Measurements from ENCODE around the gene DLX1. TPM values are rescaled to one million over a fixed set of nuclear protein-coding genes. Genes with fewer than 3 reads are reported as not detected.

DLX1 gene
- total RNA-seq, 1 donor from 2014 or later = 21.6 TPM

DNA sequence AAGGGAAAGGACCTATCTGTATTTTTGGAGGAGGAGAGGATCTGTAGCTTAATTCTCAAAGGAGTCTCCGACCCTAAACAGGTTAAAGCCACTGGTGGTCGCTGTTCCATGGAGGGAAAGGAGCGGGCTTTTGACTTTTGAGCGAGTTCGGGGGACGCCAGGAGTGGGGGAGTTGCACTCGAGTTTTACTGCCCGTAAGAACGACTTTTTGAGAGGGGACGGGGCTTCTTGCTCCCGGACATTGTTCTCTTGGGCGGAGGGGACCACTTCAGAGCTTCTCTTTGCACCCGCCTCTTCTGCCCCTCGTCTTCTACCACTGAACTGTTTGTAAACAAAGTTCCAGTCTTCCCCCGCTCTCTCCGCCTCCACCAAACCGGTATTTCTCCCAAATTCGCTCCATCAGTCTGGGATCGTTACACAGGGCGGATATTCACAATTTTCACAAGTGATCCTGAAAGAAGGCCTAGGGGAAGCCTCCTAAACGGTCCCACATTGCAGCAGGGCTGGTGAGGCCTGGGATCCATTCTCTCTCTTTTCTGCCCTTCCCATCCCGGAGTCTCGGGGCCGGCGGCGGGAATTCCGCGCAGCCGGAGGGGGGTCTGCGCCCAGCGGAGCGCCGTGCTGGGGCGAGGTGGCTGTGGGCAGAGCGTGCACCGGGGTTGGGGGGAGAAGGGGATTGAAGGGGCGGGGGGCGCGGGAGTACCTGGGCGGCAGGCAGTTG lies 10.8 kb downstream of the DLX1 start:
- FAIRE-seq (no peak), DNase-seq (ENCODE audit: low spot score in 2 of 2) (peak in 1 of 2 donors; percentile 50)

DNA sequence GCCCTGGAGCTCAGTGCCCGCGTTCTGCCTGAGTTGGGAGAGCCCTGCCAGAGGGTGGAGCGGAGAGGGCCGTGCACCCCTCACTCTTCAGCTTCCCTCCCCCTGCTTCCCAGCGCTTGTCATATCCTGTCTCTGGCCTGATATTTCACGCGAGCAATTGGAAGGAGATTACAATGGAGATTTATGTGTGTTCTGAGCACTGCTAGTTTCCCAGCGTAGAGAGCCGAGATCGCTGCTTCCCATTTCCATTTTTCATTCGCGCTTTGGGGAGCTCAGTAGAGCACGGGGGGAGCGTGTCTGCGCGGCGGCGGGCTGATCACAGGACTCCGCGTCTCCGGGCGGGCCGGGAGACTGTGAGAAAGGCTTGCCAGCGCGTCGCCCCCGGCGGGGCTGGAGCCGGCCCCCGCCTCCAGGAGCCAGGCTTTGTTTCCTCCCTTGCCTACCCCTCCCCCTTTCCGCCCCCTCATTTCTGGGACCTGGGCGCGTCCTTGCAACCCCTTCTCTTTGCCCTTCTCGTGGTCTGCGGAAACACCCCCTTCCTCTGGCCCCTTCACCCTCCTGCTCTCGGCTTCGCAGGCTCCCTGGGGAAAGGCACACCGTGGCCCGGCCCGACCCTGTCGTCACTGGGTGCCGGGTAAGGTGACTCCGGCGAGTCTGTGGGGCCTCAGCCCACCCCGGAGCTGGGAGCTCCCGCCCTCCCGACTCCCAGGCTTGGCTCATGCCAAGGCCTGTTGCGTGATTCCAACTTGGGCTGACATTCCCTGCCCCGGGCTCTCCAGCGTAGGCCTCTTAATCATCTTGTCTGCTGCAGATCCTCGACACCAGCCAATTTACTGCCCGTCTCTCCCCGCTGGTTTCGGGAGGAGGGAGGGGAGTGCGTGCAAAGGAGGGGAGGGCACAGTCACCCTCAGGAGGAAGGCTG lies 11.6 kb downstream of the DLX1 start:
- FAIRE-seq (no peak), DNase-seq (ENCODE audit: low spot score in 2 of 2) (peak; percentile 59 to 64)

DNA sequence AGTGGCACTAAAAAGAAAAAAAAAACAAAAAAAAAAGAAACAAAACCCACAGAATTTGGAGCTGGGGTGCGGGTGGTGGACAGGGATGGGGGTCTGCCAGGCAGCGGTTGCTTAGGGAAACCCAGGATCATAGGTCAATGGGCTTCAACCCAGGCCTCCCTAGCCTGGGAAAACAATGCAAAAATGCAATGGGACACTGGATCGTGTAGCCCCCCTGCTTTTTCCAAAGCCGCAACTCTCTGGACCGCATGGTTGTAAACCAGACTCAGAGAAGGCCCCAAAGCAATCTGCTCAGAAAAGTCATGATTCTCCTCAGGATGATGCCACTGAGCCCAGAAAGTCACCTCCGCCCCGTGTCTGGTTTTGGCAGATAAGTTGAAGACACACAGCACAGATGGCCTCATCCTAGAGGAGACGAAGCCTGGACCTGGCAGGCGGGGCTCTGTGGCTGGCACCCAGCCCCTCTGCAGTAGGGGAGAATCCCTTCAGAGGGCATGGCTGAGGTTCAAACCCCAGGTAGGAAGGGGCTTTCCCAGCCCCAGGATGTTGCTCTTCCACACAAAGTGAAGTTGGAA lies 12.3 kb downstream of the DLX1 start:
- FAIRE-seq = no peak
- peak in 1 of 2 donors; percentile 16 for DNase-seq (ENCODE audit: low spot score in 2 of 2)

DNA sequence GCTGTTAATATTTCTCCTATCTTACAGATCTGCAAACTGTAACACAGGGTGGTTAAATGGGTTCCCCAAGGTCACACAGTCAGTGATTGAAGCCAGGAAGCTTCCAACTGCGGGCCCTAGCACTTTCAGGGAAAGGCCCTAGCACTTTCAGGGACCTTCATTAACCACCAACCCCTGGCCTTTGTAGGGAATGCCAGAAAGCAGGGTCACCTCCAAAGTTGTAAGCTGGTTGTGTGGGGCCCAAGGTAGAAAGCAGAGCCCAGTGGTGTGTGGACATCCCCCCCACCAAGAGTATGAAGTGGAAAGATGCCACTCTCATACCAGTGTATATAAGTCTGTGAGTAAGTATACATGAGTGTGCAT lies 13.0 kb downstream of the DLX1 start:
- no peak for FAIRE-seq
- peak in 1 of 2 donors; percentile 2 for DNase-seq (ENCODE audit: low spot score in 2 of 2)

DNA sequence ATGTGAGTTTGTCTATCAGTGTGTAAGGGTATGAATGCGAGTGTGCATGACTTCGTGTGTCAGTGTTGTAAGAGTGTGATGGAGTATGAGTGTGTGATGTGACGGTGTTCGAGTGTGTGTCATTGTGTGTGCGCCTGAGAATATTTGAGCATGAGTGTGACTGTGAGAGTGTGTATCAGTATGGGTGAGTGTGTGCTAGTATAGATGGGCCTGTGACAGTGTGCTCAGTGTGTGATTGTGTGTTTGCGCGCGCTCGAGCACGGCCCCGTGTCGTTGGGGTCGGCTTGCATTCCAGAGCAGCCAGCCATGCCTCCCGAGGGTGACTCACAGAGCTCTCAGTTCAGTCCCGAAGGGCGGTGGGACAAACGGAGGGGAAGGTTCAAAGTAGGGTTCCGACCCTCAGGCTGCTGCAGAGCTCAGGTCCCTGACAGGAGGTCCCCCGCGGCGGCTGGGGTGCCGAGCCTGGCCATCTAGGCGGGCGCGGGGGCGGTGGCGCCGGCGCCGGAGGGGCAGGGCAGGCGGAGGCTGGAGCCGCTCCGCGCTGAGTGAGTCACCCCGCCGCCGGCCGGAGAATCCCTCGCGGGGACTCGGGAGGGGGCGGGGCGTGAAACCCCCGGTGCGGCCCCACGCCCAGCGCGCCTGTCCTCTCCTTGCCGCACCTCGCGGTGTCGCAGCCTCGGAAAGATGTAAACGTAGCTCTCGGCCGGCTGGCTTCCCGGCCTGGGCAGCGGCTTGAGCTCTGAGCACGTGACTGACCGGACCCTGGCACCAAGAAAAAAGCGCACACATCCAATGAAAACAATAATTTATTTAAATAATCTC lies 13.6 kb downstream of the DLX1 start:
- peak; percentile 57 to 68 for DNase-seq (ENCODE audit: low spot score in 2 of 2)
- no peak for FAIRE-seq

DNA sequence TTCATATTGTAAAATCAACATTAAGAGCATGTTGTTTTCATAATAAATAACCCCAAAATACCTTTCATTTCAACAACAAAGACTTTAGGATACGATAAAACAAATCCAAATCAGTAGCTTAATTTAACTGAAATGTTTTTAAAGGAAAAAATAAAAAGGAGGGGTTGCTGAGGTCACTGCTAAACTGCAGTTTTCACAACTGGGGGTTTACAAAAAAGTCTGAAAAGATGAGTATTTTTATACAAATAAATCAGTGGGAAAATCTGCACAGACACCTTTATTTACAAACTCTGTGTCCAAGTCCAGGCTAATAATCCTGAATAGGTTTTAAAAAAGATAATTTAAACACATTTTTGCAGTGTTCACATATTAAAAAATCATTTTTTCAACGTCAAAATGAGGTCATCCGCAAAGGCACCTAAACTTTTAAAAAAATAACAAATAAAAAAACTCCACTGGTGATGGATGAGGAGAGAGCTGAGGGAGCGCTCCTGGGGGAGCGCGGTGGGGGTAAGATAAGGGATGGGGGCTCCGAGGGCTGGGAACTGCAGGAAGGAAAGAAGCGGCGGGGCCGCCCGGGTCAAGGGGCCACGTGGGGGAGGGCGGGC lies 14.3 kb downstream of the DLX1 start:
- FAIRE-seq = no peak
- peak in 1 of 2 donors; percentile 4 for DNase-seq (ENCODE audit: low spot score in 2 of 2)

DNA sequence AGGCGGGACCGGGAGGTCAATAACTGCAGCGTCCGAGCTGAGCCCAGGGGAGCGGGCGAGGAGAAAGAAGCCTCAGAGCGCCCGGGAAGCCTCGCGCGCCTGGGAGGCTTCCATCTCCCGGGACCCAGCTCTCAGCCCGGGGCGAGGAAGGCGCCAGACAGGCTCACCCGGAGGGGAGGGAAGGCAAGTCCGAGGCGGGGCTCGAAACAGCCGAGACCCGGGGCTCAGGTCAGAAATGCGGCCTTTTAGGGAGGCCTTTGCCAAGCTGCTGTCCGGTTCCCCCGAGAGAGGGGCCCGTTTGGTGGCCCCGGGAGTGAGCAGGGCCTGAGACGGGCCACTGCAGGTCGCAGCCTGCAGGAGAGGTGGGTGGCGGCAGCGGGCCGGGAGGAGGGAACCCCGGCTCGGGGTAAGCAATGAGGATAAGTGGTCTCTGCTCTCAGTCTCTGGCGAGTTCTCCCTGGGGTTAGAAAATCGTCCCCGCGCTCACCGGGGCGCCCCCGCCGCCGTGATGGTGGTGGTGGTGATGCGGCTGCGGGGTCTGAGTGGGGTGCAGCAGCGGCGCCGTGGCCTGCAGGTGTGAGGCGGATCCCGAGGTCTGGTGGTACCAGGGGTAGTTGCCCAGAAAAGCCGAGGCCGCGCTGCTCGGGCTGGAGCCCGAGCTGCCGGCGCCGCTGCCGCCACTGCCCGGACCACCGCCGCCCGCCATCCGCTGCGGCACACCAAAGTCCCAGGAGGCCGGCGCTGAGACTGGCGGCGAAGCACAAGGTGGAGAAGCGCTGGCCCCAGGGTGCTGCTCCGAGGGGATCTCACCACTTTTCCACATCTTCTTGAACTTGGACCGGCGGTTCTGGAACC lies 15.0 kb downstream of the DLX1 start:
- no peak for FAIRE-seq
- peak in 1 of 2 donors; percentile 17 for DNase-seq (ENCODE audit: low spot score in 2 of 2)

DNA sequence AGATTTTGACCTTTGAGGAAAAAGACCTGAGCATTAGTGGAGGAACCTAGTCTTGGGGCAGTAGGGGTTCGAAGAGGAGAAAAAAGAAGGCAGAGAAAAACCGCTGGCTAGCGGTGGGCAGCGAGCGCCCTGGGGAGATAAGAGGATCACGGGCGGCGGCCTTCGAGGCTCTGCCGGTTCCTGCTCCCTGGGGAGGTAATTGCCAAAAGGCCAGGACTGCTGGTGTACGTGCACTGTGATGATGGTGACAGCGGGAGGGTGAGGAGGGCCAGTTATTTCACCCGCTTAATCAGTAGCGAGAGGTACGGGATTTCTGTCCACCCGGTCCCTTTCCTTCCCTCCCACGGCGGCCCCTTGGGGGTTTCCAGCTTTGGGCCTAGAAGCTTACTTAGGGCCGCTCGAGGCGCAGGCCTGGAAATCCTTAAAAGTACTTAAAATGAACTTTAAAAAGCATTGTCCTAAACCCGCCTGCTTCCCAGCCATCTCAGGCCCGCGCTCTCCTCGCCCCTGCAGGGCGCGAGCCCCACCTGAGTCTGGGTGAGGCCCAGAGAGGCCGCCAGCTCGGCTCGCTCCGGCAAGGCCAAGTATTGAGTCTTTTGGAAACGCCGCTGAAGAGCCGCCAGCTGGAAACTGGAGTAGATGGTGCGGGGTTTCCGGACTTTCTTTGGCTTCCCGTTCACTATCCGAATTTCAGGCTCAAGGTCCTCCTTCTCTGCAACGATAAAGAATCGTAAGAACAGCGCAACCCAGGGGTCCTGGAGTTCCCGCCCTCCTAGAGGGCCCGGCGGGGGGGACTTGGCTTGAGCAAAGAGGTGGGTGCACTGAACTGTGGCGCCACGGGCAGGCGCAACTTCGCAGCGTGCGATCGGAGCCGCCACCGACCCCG lies 15.9 kb downstream of the DLX1 start:
- FAIRE-seq = no peak
- peak; percentile 10 to 33 for DNase-seq (ENCODE audit: low spot score in 2 of 2)

DNA sequence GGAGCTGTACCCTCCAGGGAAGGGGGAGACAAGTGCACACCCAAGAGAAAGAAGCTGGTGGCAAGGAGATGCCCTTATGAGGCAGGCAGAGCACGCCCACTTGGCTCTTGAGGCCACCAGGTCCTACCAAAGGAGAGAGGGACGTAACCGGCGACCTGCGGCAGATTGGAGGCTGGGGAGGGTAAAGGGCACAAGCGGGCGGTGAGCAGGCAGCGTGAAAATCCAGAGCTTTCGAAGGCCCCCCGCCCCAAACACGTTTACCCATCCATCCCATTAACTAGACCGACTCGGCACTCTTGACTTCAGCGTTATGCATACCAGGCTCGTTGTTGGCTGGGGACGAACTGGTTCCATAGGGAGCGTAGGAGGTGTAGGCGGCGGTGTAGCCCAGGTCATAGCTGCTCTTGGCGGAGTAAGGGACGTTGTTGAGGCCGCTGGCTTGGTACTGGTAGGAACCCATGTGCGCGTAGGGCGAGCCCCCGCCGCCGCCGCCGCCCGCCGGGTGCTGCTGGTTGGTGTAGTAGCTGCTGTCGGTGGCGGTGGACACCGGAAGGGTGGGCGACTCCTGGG lies 16.6 kb downstream of the DLX1 start:
- FAIRE-seq = no peak
- DNase-seq (ENCODE audit: low spot score in 2 of 2) = peak; percentile 20 to 31

DNA sequence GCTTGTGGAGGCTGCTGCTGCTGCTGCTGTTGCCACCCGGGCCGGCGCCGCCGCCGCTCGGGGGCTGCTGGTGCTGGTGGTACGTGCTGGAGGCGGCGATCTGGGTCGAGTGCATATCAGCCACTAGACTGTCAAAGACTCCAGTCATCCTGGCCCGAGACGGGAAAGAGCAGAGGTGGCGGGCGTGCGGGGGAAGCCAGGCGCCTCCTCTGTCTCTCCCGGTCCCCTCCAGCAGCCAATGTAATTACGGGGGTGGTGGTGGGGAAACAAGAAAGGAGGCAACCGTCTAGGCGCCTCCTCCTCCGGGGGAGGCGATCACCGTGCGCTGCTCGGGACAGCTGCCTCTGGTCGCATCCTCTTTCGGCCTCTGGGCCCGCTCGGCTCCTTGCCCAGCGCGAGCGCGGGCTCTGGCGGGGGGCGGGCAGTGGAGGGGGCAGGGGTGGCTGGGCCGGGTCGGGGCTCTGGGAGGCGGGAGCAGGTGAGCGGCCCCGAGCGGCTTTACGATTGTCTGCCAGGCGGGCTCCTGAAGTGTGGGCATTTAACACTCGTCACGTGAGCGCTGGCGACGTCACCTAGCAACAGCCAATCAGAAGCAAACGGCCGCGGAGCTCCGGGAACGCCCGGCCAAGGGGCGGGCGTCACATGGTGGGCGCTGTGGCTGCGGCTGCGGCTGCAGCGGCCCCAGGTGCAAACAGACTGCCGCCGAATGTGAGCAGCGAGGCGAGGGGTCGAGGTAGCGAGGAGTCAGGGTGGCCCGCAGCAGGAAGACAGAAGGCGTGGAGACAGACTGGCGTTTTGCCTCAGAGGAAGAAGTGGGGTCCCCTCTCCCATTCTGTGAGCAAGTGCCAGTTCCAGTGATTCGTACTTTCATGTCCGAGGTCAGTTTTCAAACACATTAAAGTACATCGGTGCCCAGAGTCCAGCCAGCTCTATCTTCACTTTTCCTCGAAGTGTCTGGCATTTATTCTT lies 17.4 kb downstream of the DLX1 start, which contains the start of gene DLX2:
DLX2 (minus strand) TSS at position 510 of the 969 bp plus-strand sequence; CDS start at position 148, 362 bp downstream.
- DNase-seq (ENCODE audit: low spot score in 2 of 2) = peak; percentile 77 to 79
- FAIRE-seq = no peak

DNA sequence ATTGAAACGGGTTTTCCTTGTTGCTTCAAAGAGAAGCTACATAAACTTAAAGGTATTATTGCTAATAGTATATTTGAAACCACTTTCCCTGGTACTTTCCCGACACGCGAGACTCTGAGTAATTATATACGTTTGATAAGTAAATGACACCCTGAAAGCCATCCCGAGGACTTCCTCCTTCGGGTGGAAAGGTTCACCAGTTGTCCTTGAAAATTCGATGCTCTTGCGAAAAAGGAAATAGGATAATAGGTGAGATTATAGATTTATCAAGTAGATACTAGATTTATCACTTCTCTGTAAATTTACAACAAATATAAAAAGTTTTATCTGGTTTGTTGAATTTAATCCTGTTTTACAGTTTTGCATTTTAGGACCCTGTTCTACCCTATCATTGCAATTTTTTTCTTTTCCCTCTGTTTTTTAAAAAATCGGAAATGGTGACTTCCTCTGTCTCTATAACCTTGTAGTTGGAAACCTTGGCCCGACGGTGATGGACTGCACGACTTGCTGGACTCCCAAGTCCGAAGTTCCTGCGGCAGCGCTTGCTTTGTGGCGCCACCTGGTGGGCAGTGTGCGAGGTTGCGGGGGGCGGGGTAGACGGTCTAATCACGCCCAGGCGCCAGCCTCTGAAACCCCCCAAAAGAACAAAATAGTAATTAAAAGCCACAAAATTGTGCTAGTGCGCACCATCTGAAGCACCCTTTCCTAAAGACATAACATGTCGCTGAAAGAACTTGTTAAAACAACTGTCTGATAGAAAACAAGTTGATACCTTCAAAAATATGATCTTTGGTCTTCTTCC lies 18.4 kb downstream of the DLX1 start:
- FAIRE-seq = no peak
- DNase-seq (ENCODE audit: low spot score in 2 of 2) = peak; percentile 70 to 74

DNA sequence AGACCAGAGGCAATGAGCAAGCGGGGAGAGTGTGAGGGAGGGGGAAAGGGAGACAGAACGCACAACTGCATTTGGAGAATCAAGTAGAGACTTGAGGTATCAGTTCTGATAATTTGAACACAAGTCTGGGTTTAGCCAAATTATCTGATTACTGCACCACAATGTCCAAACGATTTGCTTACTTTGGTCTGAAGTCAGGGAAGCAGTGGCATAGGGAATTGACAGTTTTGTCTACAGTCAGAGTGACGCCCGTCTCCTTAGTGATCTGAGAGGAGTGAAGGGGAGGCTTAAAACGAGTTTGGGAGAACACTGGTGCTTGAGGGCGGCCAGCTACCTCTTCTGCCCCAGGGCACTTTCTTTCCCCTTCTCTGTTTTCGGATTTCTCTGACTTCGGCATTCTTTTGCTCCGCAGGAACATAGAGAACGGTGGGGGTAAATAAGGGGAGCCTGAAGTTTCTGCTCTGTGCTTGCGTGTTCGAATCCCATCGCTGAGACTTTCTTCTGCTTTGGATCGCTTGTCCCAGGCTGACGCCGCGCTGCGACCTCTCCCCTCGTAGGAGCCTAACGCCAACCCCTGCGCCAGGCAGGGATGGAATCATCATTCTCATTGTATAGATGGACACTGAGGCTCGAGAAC lies 20.3 kb downstream of the DLX1 start:
- peak; percentile 13 to 14 for DNase-seq (ENCODE audit: low spot score in 2 of 2)
- no peak for FAIRE-seq

DNA sequence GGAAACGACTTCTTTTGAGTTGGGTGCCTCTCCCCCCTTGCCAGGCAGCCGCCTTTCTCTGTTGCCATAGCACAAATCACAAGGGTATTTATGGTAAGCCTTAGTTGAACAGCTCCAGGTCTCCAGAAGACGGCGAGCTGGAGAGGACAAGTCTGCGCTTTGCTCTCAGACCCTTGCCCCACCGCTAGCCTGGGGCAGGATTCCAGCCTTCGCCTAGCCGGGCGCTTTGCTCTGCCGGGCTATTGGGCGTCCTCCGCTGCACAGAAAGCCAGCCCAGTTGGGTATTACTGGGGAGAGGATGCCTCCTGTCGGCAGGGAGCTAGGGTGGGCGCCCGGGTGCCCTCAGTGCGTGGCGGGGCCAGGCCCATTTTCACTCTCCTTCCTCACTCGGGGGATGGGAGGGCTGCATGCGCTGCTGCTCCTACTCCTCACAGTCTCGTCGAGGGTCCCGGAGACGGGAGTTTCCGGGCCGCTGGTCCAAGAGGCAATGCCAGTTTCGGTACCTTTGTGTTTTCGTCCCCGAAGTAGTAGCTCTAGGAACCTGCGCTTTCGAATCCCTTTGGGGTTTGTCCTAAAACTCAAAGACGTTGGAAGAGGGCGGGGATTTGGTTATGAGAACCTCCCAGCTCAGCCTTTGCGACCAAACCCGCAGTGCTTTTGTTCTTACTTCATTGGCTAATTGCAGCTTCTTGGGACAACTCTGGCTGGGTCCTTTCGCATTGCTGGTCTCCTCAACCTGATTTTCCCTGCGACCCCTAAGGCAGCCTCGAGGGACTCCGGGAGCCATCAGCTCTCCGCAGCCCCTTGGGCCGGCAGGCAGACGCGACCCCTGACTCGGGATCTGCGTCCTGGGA lies 21.0 kb downstream of the DLX1 start:
- DNase-seq (ENCODE audit: low spot score in 2 of 2) (peak; percentile 12 to 22), FAIRE-seq (no peak)
